HG02884 (cell line): ENCODE data around the gene CPAMD8.
"Not testable (repeated sequence)": the region's sequence is repeated elsewhere in the genome, so short reads cannot be mapped to it uniquely, and the experiment has no call there.

Experiments used
- ATAC-seq: cut with Tn5 transposase; IDR thresholded peaks from one replicate; pipeline ENCODE4 v1.9.1; 2021; ENCODE audit warnings: mild to moderate bottlenecking, moderate library complexity; ENCODE audit not compliant: unreplicated experiment

The CPAMD8 gene

DNA sequence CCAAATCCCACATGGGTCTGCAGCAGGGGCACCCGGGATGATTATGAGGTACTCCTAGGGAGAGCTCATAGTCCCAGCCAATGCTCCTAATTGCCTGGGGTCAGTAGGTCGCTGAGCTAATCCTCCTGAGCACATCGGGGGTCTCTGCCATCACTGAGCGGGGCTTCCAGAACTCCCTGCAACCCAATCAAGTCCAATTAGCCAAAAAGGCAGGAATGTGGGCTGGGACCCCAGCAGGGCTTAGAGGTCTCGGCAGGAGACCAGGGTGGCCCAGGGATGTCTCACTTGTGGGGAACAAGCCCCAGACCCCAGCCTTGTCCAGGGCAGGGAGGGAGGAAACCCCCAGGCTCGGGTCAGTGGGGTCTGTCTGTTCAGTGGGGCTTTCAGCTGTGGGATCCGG lies 17.1 kb upstream of the CPAMD8 start:
- no peak for ATAC-seq

GRCh38 chr19:17041976-17042375 lies 15.4 kb upstream of the CPAMD8 start:
- no peak for ATAC-seq

DNA sequence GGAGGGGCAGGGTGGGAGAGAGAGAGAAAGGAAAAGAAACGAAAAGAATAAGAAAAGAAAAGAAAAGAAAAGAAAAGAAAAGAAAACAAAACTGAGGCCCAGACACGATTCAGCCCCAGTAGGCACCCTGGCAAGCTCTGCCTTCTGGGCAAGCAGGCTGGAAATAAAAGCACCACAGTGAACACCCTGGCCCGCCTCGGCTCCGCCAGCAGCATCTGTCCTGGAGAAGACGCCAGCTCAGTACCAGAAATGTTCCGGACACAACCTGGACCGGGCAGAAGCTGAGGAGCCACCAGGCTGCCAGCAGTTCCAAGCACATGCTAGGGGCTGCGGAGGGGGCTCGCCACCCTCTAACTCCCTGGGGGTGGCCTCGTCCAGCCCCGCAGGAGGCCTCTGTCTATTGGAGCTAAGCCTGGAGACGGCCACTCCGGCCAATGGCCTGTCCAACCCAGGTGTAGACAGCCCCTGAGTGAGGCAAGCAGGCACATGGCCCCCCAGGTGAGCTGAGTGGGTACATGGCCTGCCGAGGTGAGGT lies 11.4 kb upstream of the CPAMD8 start:
- ATAC-seq: no peak

GRCh38 chr19:17037184-17037583 lies 10.6 kb upstream of the CPAMD8 start:
- ATAC-seq: no peak

DNA sequence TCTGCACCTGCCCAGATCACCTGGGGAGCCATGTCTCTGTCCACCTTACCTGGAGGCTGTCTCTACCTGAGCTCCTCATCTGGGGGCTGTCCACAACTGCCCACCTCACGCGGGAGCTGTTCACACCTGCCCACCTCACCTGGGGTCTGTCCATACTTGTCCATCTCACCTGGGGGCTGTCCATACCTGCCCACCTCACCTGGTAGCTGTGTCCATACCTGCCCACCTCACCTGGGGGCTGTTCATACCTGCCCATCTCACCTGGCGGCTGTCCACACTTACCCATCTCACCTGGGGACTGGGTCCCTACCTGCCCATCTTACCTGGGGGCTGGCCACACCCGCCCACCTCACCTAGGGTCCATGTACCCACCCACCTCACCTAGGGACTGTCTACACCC lies 10.0 kb upstream of the CPAMD8 start:
- ATAC-seq: no peak

DNA sequence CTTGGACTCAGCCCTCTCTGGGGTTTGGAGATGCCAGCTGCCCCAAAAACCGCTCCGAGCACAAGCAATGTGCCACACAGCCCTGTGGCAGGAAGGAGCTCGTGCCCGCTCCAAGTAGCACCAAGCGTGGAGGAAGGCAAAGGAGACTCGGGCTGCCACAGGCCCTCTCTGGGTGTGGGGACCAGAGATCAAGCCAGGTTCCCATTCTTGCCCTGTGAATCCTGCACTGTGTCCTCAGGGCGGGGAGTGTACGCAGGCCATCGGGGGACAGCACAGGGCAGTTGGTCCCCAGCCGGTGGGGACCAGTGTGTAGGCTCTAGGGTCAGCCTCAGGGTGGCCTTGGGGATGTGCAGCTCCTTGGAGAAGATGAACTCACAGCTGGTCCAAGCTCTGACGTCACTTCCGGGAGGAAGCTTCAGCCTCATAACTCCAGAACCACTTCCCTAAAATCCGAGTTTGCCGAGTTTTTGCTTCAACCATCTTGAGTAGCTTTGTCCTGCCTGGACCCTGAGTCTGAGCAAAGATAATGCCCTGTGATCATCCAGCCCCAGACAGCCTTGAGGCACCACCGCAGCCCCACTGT lies 9.3 kb upstream of the CPAMD8 start:
- no peak for ATAC-seq

DNA sequence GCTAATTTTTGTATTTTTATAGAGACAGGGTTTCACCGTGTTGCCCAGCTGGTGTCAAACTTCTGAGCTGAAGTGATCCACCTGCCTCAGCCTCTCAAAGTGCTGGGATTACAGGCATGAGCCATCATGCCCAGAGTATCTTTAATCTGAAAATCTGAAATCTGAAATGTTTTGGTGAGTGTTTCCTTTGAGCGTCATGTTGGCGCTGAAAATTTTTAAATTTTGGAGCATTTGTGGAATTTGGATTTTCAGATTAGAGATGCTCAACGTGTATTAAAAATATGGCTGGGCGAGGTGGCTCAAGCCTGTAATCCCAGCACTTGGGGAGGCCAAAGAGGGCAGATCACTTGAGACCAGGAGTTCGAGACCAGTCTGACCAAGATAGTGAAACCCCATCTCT lies 5.1 kb upstream of the CPAMD8 start:
- ATAC-seq: no peak

- no peak for ATAC-seq
Measured at GRCh38 chr19:17027535-17027975, 945 bp upstream of the CPAMD8 start.

DNA sequence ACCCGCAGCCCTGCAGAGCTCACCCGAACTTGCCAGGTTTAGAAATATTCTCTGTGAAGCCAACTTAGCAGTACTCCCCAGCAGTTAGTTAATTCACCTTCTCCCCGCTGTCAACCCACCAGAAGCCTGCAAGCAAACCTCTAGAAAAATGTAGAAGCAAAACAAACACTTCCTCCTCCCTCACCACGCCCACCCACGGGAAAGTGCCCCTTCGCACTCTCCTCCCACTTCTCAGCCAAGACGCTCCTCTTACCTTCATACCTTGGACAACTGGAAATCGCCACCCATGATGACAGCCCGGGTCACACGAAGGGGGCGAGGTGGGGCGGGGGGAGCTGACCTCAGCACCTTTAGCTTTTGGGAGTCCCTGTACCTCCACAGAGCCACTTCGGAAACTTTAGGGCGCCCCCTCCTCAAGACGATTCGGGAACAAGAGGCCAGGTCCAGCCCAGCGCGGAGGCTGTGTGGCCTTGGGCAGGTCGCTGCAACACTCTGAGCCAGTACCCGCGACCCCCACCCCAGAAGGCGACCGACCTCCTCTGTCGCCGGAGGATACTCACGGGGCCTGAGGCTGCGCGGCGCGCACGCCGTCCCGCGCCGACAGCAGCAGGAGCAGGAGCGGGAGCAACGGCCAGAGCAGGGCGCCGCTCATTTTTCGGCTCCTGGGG lies 485 bp downstream of the CPAMD8 start:
- ATAC-seq: no peak

- no peak for ATAC-seq
Measured at GRCh38 chr19:17025361-17025760, 1.2 kb downstream of the CPAMD8 start.

DNA sequence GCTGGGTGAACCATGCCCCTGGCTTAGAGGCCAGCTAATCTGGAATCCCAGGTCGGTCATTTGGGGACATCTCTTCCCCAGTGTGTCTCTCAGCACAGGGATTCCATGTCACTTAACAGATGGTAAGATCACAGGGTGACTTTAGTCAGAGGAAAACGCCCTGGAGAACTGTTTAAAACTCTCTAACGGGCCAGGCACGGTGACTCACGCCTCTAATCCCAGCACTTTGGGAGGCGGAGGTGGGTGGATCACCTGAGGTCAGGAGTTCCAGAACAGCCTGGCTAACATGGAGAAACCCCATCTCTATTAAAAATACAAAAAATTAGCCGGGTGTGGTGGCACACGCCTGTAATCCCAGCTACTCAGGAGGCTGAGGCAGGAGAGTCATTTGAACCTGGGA lies 1.7 kb downstream of the CPAMD8 start:
- ATAC-seq: not testable (repeated sequence)

DNA sequence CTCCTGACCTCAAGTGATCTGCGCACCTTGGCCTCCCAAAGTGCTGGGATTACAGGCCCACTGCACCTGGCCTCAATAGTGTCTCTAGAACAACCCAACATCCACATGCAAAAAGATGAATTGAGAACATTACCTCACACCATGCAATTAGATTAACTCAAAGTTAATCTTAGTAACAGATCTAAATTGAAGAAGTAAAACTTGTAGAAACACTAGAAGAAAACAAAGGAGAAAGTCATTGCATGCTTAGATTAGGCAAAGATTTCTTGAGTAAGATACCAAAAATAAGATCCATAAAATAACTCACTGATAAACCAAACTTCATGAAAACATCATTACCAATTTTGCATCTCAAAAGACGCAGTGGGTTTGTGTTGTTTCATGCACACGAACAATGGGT lies 2.8 kb downstream of the CPAMD8 start:
- ATAC-seq: no peak

GRCh38 chr19:17022738-17023137 lies 3.9 kb downstream of the CPAMD8 start:
- no peak for ATAC-seq

GRCh38 chr19:17021793-17022590 lies 4.6 kb downstream of the CPAMD8 start:
- no peak for ATAC-seq

DNA sequence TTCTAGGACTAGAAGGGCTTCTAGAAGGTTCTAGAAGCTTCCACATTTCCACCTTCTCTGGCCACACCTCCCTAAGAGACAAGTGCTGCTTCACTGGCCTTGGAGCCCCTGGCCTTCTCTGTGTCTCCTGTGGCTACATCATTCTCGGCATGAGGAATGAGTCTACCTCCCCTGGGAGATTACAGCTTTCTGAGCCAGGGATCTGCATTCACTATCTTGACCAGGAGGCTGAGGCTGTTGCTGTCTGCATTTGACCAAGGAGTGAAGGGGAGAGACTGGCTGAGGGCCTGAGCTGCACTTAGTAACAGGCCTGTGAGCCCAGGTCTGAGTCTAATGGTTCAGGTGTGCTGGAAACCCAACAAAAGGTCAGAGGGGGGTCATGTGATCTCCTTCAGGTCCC lies 5.3 kb downstream of the CPAMD8 start:
- no peak for ATAC-seq

DNA sequence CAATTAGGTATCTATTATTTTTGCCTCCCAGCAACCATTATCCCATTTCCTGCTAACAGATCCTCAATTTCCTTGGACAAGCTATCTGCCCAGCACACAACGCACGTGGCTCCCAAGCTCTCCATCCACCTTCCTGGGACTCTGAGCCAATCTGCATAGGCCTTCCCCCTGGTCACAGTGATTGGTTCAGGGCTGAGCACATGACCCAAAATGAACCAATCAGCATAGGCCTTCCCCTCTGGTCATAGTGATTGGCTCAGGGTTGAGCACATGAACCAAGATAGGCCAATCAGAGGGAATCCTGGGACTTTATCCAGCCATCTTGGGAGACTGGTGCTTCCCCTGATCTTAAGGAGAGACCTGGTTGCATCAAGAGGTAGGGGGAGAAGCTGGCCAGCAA lies 5.8 kb downstream of the CPAMD8 start:
- ATAC-seq: no peak

DNA sequence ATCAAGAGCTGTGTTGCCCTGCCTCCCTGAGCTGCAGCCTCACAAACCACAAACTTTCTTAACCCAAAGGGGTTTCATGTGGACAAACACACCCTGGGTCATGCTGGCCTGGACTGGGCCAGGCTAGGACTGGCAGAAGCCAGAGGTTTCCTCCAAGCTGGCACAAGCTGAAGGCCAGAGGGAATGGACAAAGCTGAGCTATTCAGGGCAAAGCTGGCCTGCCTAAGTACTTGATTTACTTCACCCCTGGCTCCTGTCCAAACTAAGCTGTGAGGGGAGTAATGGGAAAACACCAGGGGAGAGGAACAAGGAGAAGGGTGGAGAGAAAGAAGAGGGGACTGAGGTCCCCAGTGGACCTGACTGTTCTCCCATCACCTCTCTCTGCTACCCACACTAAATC lies 6.2 kb downstream of the CPAMD8 start:
- no peak for ATAC-seq

GRCh38 chr19:17014212-17014861 lies 12.3 kb downstream of the CPAMD8 start:
- ATAC-seq: not testable (repeated sequence)

DNA sequence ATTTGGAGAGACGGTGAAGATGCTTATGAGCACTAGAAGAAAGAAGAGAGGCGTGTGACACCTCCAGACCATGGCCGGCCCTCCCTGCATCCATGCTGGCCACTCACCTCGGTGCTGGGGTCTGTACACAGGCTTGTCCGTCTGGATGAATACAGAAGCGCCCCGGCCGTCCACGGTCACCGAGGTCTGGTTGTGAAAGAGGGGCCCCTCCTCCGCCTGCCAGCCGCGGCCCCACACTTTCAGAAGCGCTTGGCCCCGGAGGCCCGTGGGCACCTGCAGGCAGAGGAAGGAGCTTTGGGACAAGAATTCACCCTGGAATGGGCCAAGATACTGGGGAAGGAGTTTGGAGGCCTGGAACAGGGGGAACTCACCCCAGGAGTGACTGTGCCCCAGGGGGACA lies 15.1 kb downstream of the CPAMD8 start:
- ATAC-seq: no peak

- ATAC-seq: no peak
Measured at GRCh38 chr19:17006579-17006978, 20.0 kb downstream of the CPAMD8 start.

GRCh38 chr19:17005000-17005399 lies 21.6 kb downstream of the CPAMD8 start:
- ATAC-seq: no peak
